HL-60 (cell line): ENCODE measurements around the gene NUDT19.

Experiments
- DNase-seq, 2 experiments: peaks; one replicate each; pipeline ENCODE4 v3.0.0-alpha.2; 2010 to 2020; ENCODE audit warnings: low read depth in 1 of 2, low spot score in 1 of 2
- H3K27ac ChIP-seq: fragments of 250-450 bp; sonication (Bioruptor Pico); replicated peaks from 2 replicates; pipeline ENCODE4 v1.5.1; 2020; ENCODE audit warnings: mild to moderate bottlenecking, moderate library complexity
- H3K27me3 ChIP-seq: fragments of 250-450 bp; sonication (Bioruptor Pico); 2 replicates; pipeline ENCODE4 v1.5.1; 2021; ENCODE audit warnings: mild to moderate bottlenecking, moderate library complexity; ENCODE audit not compliant: insufficient read depth, poor library complexity, severe bottlenecking
- H3K4me3 ChIP-seq: replicated peaks from 2 replicates; pipeline ENCODE4 v1.5.1; 2011; ENCODE audit warnings: mild to moderate bottlenecking, control low read depth, low read length; ENCODE audit not compliant: insufficient read depth
- GABPA ChIP-seq: IDR thresholded peaks from 2 replicates; pipeline ENCODE4 v1.6.1; 2012; ENCODE audit warnings: low read depth
- POLR2AphosphoS5 ChIP-seq: IDR thresholded peaks from 2 replicates; pipeline ENCODE4 v1.6.1; 2012; ENCODE audit warnings: low read depth
- SPI1 ChIP-seq: IDR thresholded peaks from 2 replicates; pipeline ENCODE4 v1.6.1; 2012; ENCODE audit warnings: low read depth, mild to moderate bottlenecking, borderline replicate concordance
- TF ChIP-seq, protein P1 (sequence below): IDR thresholded peaks from one replicate; pipeline ENCODE4 v1.5.1; 2011; ENCODE audit warnings: low read length, control low read depth, inconsistent platforms; ENCODE audit not compliant: insufficient read depth
- TF ChIP-seq, protein P2 (sequence below): IDR thresholded peaks from 2 replicates; pipeline ENCODE4 v1.6.1; 2012; ENCODE audit warnings: low read depth; ENCODE audit not compliant: insufficient replicate concordance

NUDT19 gene

GRCh38 chr19:32720936-32721250 is 29.3 kb downstream of the NUDT19 start:
- Histone ChIP-seq H3K27me3 (no peaks in the 10 kb centered on the region), H3K4me3 (no peak overlapping the region), H3K27ac (no peak overlapping the region)
- TF ChIP-seq, protein P1, sequence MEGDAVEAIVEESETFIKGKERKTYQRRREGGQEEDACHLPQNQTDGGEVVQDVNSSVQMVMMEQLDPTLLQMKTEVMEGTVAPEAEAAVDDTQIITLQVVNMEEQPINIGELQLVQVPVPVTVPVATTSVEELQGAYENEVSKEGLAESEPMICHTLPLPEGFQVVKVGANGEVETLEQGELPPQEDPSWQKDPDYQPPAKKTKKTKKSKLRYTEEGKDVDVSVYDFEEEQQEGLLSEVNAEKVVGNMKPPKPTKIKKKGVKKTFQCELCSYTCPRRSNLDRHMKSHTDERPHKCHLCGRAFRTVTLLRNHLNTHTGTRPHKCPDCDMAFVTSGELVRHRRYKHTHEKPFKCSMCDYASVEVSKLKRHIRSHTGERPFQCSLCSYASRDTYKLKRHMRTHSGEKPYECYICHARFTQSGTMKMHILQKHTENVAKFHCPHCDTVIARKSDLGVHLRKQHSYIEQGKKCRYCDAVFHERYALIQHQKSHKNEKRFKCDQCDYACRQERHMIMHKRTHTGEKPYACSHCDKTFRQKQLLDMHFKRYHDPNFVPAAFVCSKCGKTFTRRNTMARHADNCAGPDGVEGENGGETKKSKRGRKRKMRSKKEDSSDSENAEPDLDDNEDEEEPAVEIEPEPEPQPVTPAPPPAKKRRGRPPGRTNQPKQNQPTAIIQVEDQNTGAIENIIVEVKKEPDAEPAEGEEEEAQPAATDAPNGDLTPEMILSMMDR = no peak
- TF ChIP-seq, protein P2, sequence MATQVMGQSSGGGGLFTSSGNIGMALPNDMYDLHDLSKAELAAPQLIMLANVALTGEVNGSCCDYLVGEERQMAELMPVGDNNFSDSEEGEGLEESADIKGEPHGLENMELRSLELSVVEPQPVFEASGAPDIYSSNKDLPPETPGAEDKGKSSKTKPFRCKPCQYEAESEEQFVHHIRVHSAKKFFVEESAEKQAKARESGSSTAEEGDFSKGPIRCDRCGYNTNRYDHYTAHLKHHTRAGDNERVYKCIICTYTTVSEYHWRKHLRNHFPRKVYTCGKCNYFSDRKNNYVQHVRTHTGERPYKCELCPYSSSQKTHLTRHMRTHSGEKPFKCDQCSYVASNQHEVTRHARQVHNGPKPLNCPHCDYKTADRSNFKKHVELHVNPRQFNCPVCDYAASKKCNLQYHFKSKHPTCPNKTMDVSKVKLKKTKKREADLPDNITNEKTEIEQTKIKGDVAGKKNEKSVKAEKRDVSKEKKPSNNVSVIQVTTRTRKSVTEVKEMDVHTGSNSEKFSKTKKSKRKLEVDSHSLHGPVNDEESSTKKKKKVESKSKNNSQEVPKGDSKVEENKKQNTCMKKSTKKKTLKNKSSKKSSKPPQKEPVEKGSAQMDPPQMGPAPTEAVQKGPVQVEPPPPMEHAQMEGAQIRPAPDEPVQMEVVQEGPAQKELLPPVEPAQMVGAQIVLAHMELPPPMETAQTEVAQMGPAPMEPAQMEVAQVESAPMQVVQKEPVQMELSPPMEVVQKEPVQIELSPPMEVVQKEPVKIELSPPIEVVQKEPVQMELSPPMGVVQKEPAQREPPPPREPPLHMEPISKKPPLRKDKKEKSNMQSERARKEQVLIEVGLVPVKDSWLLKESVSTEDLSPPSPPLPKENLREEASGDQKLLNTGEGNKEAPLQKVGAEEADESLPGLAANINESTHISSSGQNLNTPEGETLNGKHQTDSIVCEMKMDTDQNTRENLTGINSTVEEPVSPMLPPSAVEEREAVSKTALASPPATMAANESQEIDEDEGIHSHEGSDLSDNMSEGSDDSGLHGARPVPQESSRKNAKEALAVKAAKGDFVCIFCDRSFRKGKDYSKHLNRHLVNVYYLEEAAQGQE = no peak
- TF ChIP-seq SPI1 (no peak), POLR2AphosphoS5 (no peak), GABPA (no peak)
- no peak for DNase-seq

GRCh38 chr19:32735936-32736335 is 44.3 kb downstream of the NUDT19 start:
- Histone ChIP-seq H3K27ac (no peak overlapping the region), H3K4me3 (no peak overlapping the region)
- TF ChIP-seq GABPA = no peak
- TF ChIP-seq, protein P2 = no peak
- TF ChIP-seq, protein P1 = no peak
- no peak for TF ChIP-seq POLR2AphosphoS5
- no peak for TF ChIP-seq SPI1

GRCh38 chr19:32743021-32743420 is 51.4 kb downstream of the NUDT19 start:
- H3K27ac ChIP-seq = no peak overlapping the region
- TF ChIP-seq POLR2AphosphoS5 = no peak
- no peak for TF ChIP-seq GABPA
- TF ChIP-seq, protein P1 = no peak
- no peak for TF ChIP-seq SPI1
- TF ChIP-seq, protein P2 = no peak
- no peaks in the 10 kb centered on the region for H3K27me3 ChIP-seq
- no peak for DNase-seq
- no peak overlapping the region for H3K4me3 ChIP-seq

More at GRCh38 chr19:32735936-32736335, 44.3 kb downstream of the NUDT19 start:
- no peaks in the 10 kb centered on the region for H3K27me3 ChIP-seq
- DNase-seq = no peak
